ENCODE data around the gene ASTE1. TPM values are rescaled to one million over a fixed set of nuclear protein-coding genes. Genes with fewer than 3 reads are reported as not detected.
A peak's percentile ranks its signal among the peaks of the same experiment; 100 is the strongest.
"Not testable (repeated sequence)": the region's sequence is repeated elsewhere in the genome, so short reads cannot be mapped to it uniquely, and the experiment has no call there.

ASTE1 gene
- total RNA-seq, 4 donors from 2014 or later = 7.9 to 13.1 (median 9.7) TPM

DNA sequence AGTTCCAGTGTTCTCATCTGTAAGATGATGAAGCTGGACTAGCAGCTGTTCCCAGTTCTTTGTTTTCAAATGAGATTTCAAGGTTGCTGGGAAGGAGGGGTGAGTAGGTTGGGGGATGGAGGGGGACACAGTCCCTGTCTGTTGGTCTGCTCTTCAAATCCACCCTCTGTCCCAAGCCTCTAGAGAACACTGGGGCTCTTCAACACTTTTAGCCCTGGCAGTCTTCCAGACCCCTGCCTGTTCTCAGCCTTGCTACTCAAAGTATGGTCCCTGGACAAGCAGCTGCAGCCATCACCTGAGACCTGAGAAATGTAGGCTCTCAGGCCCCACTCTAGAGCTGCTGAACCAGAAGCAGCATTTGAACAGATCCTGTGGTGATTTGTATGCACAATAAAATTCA lies 41.4 kb upstream of the ASTE1 start:
- Histone ChIP-seq H3K4me1 (no peaks in the 10 kb centered on the region), H3K27me3 (no peaks in the 10 kb centered on the region), H3K9me3 (no peaks in the 10 kb centered on the region), H3K27ac (no peak overlapping the region), H3K4me3 (replicated peaks in 1 of 3) (no peak overlapping the region), H3K36me3 (no peaks in the 10 kb centered on the region)
- intact Hi-C loops (cut with DNase I) = no loop called here
- DNase-seq = peak; percentile 56 to 57
- TF ChIP-seq POLR2A (IDR thresholded peaks at IDR 0.05) = no peak
- TF ChIP-seq, protein P1, sequence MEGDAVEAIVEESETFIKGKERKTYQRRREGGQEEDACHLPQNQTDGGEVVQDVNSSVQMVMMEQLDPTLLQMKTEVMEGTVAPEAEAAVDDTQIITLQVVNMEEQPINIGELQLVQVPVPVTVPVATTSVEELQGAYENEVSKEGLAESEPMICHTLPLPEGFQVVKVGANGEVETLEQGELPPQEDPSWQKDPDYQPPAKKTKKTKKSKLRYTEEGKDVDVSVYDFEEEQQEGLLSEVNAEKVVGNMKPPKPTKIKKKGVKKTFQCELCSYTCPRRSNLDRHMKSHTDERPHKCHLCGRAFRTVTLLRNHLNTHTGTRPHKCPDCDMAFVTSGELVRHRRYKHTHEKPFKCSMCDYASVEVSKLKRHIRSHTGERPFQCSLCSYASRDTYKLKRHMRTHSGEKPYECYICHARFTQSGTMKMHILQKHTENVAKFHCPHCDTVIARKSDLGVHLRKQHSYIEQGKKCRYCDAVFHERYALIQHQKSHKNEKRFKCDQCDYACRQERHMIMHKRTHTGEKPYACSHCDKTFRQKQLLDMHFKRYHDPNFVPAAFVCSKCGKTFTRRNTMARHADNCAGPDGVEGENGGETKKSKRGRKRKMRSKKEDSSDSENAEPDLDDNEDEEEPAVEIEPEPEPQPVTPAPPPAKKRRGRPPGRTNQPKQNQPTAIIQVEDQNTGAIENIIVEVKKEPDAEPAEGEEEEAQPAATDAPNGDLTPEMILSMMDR (IDR thresholded peaks at IDR 0.05) = no peak

DNA sequence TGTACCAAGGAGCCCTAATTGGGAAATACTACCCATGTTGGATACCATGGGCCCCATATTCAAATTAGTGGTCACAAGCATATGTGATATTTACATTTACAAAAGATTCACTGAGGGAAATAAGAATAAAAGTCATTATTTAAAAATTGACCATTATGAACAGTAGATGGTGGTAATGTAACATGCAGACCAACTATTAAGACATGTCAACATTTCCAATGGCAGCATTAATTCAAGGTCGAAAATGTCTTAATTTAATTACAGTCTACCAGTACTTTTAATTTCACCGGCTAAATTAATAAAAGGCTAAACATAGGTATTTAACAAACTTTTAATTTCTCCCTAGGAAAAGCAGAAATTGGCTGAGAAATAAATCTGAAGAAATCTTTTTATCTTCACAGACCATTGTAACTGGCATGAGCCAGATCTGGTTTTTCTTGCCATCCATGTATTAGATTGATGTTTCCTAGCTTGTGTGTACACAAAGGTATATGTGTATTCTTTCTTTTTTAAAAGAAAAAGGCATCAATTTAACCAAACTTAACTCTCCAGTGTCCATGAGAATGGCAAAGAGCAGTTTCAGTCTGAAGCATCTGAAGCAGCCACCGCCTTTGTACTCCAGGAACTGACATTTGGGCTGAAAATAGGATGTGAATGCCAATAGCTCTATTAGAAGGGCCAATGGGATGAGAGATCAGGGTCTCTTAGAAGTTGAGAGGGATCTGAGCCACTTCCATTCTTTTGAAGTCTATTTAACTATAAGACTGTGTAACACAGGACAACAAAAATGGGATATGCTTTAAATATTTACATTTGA lies 26.6 kb upstream of the ASTE1 start:
- no peak overlapping the region for H3K4me3 ChIP-seq (replicated peaks in 1 of 3)
- no peaks in the 10 kb centered on the region for H3K4me1 ChIP-seq
- no peaks in the 10 kb centered on the region for H3K36me3 ChIP-seq
- H3K27me3 ChIP-seq = no peaks in the 10 kb centered on the region
- 88 to 90% methylated on average over 3 of the region's 3 CpGs for WGBS, 2 donors
- no peak for TF ChIP-seq POLR2A (IDR thresholded peaks at IDR 0.05)
- TF ChIP-seq, protein P1 (IDR thresholded peaks at IDR 0.05) = peak in 3 of 6 experiments; percentile 18 to 27 (median 26)
- DNase-seq = no peak
- intact Hi-C loops (cut with DNase I) = no loop called here
- no peak overlapping the region for H3K27ac ChIP-seq
- H3K9me3 ChIP-seq = no peaks in the 10 kb centered on the region

DNA sequence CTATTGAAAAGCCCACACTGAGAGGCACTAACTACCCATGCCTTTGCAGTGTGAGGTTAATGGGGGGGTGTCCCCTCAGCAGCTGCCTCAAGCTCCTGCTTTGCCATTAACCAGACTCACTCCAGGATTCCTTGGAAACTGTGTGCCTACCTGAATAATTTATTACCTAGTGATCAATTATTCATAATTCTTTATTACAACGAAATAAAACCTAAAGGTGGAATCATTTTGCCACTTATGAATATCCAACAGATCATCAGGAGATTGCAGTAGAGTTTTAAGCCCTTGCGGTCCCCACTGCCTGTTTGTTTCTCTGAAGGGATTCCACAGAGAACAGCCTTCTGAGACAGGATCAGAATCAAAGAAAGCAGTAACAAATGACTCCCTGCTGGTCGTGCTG lies 23.4 kb upstream of the ASTE1 start:
- Histone ChIP-seq H3K36me3 (no peaks in the 10 kb centered on the region), H3K4me3 (replicated peaks in 1 of 3) (no peak overlapping the region), H3K9me3 (no peaks in the 10 kb centered on the region), H3K27ac (no peak overlapping the region), H3K27me3 (no peaks in the 10 kb centered on the region), H3K4me1 (no peaks in the 10 kb centered on the region)
- no peak for DNase-seq
- intact Hi-C loops (cut with DNase I) = no loop called here
- WGBS, 2 donors = 82% methylated on average over 3 of the region's 3 CpGs
- TF ChIP-seq POLR2A (IDR thresholded peaks at IDR 0.05) = no peak
- TF ChIP-seq, protein P1 (IDR thresholded peaks at IDR 0.05) = no peak

DNA sequence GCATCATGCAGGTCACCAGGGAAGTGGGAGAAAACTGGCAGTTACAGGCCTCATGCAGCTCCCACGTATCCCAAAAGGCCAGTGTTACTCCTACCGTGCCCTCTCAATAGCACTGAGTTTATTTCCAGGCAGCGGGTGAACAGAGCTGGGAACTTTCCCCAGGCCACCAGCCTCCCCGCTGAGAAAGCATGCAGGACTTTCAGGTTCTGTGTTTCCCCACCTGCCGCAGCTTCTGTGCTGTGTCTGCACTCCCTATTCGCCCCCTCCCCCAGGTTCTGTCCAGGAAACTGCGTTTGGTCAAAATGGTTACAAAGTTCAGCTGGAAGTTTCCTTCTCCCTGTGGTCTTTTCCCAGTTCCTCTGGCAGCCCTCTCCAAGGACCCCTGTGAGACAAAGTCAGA lies 21.4 kb upstream of the ASTE1 start:
- Histone ChIP-seq H3K9me3 (no peaks in the 10 kb centered on the region), H3K4me1 (no peaks in the 10 kb centered on the region), H3K27ac (no peak overlapping the region), H3K27me3 (no peaks in the 10 kb centered on the region), H3K4me3 (replicated peaks in 1 of 3) (no peak overlapping the region), H3K36me3 (no peaks in the 10 kb centered on the region)
- TF ChIP-seq, protein P1 (IDR thresholded peaks at IDR 0.05) = no peak
- TF ChIP-seq POLR2A (IDR thresholded peaks at IDR 0.05) = no peak
- intact Hi-C loops (cut with DNase I) = no loop called here
- DNase-seq = no peak
- 86 to 94% methylated on average over 7 of the region's 7 CpGs for WGBS, 2 donors

DNA sequence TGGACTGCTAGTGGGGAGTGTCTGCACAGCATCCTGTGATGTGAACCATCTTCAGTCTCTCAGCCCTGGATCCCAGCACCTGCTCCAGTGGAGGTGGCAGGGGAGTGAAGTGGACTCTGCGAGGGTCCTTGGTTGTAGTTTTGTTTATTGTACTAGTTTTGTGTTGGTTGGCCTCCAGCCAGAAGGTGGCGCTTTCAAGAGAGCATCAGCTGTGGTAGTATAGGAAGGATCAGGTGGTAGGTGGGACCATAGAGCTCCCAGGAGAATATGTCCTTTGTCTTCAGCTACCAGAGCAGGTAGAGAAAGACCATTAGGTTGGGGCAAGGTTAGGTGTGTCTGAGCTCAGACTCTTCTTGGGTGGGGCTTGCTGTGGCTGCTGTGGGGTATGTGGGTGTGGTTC lies 21.0 kb upstream of the ASTE1 start:
- no peaks in the 10 kb centered on the region for H3K27me3 ChIP-seq
- no peaks in the 10 kb centered on the region for H3K36me3 ChIP-seq
- H3K4me1 ChIP-seq = peaks cover 0 to 2% of the 10 kb centered on the region in 2 donors
- DNase-seq = no peak
- no peak overlapping the region for H3K4me3 ChIP-seq (replicated peaks in 1 of 3)
- intact Hi-C loops (cut with DNase I) = no loop called here
- TF ChIP-seq POLR2A (IDR thresholded peaks at IDR 0.05) = no peak
- TF ChIP-seq, protein P1 (IDR thresholded peaks at IDR 0.05) = no peak
- H3K27ac ChIP-seq = no peak overlapping the region
- 57 to 60% methylated on average over 2 of the region's 2 CpGs for WGBS, 2 donors
- no peaks in the 10 kb centered on the region for H3K9me3 ChIP-seq

DNA sequence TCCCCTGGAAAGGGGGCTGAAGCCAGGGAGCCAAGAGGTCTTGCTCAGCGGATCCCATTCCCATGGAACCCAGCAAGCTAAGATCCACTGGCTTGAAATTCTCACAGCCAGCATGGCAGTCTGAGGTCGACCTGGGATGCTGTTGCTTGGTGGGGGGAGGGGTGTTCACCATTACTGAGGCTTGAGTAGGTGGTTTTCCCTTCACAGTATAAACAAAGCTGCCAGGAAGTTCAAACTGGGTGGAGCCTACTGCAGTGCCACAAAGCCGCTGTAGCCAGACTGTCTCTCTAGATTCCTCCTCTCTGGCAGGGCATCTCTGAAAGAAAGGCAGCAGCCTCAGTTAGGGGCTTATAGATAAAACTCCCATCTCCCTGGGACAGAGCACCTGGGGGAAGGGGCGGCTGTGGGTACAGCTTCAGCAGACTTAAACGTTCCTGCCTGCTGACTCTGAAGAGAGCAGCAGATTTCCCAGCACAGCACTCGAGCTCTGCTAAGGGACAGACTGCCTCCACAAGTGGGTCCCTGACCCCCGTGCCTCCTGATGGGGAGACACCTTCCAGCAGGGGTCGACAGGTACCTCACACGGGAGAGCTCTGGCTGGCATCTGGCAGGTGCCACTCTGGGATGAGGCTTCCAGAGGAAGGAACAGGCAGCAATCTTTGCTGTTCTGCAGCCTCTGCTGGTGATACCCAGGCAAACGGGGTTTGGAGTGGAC lies 15.8 kb upstream of the ASTE1 start:
- intact Hi-C loops (cut with DNase I) = not testable (repeated sequence)

More for the DNA sequence above, 15.8 kb upstream of the ASTE1 start:
- DNase-seq = peak in 1 of 2 donors; percentile 15
- H3K4me3 ChIP-seq (replicated peaks in 1 of 3); H3K27me3 ChIP-seq; H3K36me3 ChIP-seq; H3K4me1 ChIP-seq; H3K27ac ChIP-seq; H3K9me3 ChIP-seq: not testable (repeated sequence)
- WGBS, 2 donors = 53 to 69% methylated on average over 10 of the region's 10 CpGs

All from thyroid gland (tissue), 4 donors.